K562 (cell line): ENCODE measurements around the gene C13orf42.

Experiments used
- CBX5 ChIP-seq: IDR thresholded peaks from 2 replicates; pipeline ENCODE4 v1.6.1; 2014; ENCODE audit warnings: low read depth, borderline replicate concordance
- EGR1 ChIP-seq: fragments of 450-650 bp; conservative IDR thresholded peaks from 2 replicates; pipeline ENCODE4 v1.6.1; 2017; ENCODE audit warnings: mild to moderate bottlenecking

- TF ChIP-seq EGR1 (no peak), CBX5 (no peak)
Observed at GRCh38 chr13:51130348-51130747, 19.3 kb upstream of the C13orf42 start.
